H9 (cell line): ENCODE results near the gene HLA-E. TPM values are rescaled to one million over a fixed set of nuclear protein-coding genes. Genes with fewer than 3 reads are reported as not detected.

ENCODE experiments used
- DNase-seq: peaks from one replicate; pipeline ENCODE4 v3.0.0-alpha.2; 2017
- H2AFZ ChIP-seq: one replicate; pipeline ENCODE4 v1.6.1; 2013; ENCODE audit warnings: mild to moderate bottlenecking, low read length, control low read depth, moderate library complexity
- H2AK5ac ChIP-seq: 2 replicates; pipeline ENCODE4 v1.6.1; 2013; ENCODE audit warnings: low read length, control low read depth, mixed read lengths; ENCODE audit not compliant: insufficient read length
- H2BK120ac ChIP-seq: one replicate; pipeline ENCODE4 v1.6.1; 2013; ENCODE audit warnings: low read depth, mild to moderate bottlenecking, low read length, control low read depth, inconsistent platforms; ENCODE audit not compliant: poor library complexity, severe bottlenecking
- H2BK12ac ChIP-seq: 2 replicates; pipeline ENCODE4 v1.6.1; 2013; ENCODE audit warnings: low read length, control low read depth, mixed read lengths, low read depth; ENCODE audit not compliant: insufficient read length
- H2BK15ac ChIP-seq: 2 replicates; pipeline ENCODE4 v1.6.1; 2013; ENCODE audit warnings: low read depth, low read length, control low read depth
- H2BK20ac ChIP-seq: one replicate; pipeline ENCODE4 v1.6.1; 2013; ENCODE audit warnings: low read depth, mild to moderate bottlenecking, low read length, control low read depth, inconsistent platforms; ENCODE audit not compliant: poor library complexity, severe bottlenecking
- H2BK5ac ChIP-seq: 2 replicates; pipeline ENCODE4 v1.6.1; 2013; ENCODE audit warnings: low read length, control low read depth, mixed read lengths; ENCODE audit not compliant: insufficient read length
- H3K14ac ChIP-seq: 2 replicates; pipeline ENCODE4 v1.6.1; 2013; ENCODE audit warnings: low read length, control low read depth; ENCODE audit not compliant: insufficient read depth
- H3K18ac ChIP-seq: 2 replicates; pipeline ENCODE4 v1.6.1; 2013; ENCODE audit warnings: low read depth, mild to moderate bottlenecking, mixed read lengths, low read length, control low read depth; ENCODE audit not compliant: insufficient read length
- H3K23ac ChIP-seq: 2 replicates; pipeline ENCODE4 v1.6.1; 2013; ENCODE audit warnings: low read length, control low read depth, mixed read lengths, low read depth; ENCODE audit not compliant: insufficient read length
- H3K23me2 ChIP-seq: 2 replicates; pipeline ENCODE4 v1.6.1; 2013; ENCODE audit warnings: low read depth, mild to moderate bottlenecking, mixed read lengths, low read length, control low read depth; ENCODE audit not compliant: insufficient read length, poor library complexity, severe bottlenecking
- H3K27ac ChIP-seq: 2 replicates; pipeline ENCODE4 v1.5.1; 2013; ENCODE audit warnings: low read length, control low read depth, mixed read lengths, low read depth; ENCODE audit not compliant: insufficient read length
- H3K27me3 ChIP-seq: 2 replicates; pipeline ENCODE4 v1.6.1; 2013; ENCODE audit warnings: low read length, control low read depth, inconsistent platforms; ENCODE audit not compliant: insufficient read depth
- H3K4ac ChIP-seq: 2 replicates; pipeline ENCODE4 v1.6.1; 2013; ENCODE audit warnings: low read depth, mild to moderate bottlenecking, control low read depth, inconsistent platforms, low read length, moderate library complexity
- H3K4me1 ChIP-seq: 2 replicates; pipeline ENCODE4 v1.6.1; 2013; ENCODE audit warnings: low read length, control low read depth, inconsistent platforms; ENCODE audit not compliant: insufficient read depth
- H3K4me2 ChIP-seq: 2 replicates; pipeline ENCODE4 v1.6.1; 2013; ENCODE audit warnings: low read length, control low read depth, mixed read lengths; ENCODE audit not compliant: insufficient read length, insufficient read depth
- H3K56ac ChIP-seq: 2 replicates; pipeline ENCODE4 v1.6.1; 2013; ENCODE audit warnings: low read depth, mild to moderate bottlenecking, mixed read lengths, low read length, control low read depth; ENCODE audit not compliant: insufficient read length
- H3K79me1 ChIP-seq: 2 replicates; pipeline ENCODE4 v1.6.1; 2013; ENCODE audit warnings: low read depth, mild to moderate bottlenecking, moderate library complexity, low read length, control low read depth, inconsistent platforms; ENCODE audit not compliant: insufficient read depth, poor library complexity, severe bottlenecking
- H3K79me2 ChIP-seq: 2 replicates; pipeline ENCODE4 v1.6.1; 2013; ENCODE audit warnings: low read length, control low read depth, inconsistent platforms; ENCODE audit not compliant: insufficient read depth
- H3K9ac ChIP-seq: 2 replicates; pipeline ENCODE4 v1.6.1; 2013; ENCODE audit warnings: low read length, control low read depth, mixed read lengths; ENCODE audit not compliant: insufficient read length; ENCODE audit errors: extremely low read depth
- H3K9me3 ChIP-seq: one replicate; pipeline ENCODE4 v1.6.1; 2013; ENCODE audit warnings: low read depth, low read length, inconsistent platforms; ENCODE audit not compliant: control insufficient read depth
- H3T11ph ChIP-seq: one replicate; pipeline ENCODE4 v1.6.1; 2013; ENCODE audit warnings: mild to moderate bottlenecking, low read length, control low read depth, inconsistent platforms
- H4K20me1 ChIP-seq: one replicate; pipeline ENCODE4 v1.6.1; 2013; ENCODE audit not compliant: control insufficient read depth, insufficient read length, insufficient read depth
- H4K5ac ChIP-seq: 2 replicates; pipeline ENCODE4 v1.6.1; 2013; ENCODE audit warnings: low read depth, mild to moderate bottlenecking, mixed read lengths, low read length, control low read depth; ENCODE audit not compliant: insufficient read length
- H4K8ac ChIP-seq: replicated peaks from 2 replicates; pipeline ENCODE4 v1.6.1; 2013; ENCODE audit warnings: low read length, control low read depth, mixed read lengths, low read depth; ENCODE audit not compliant: insufficient read length
- H4K91ac ChIP-seq: 2 replicates; pipeline ENCODE4 v1.6.1; 2013; ENCODE audit warnings: low read depth, mild to moderate bottlenecking, moderate library complexity, mixed read lengths, low read length, control low read depth; ENCODE audit not compliant: insufficient read length
- H3K27ac Mint-ChIP-seq, 3 experiments: 2 replicates in 2 of 3; 3 replicates in 1 of 3; pipeline ENCODE4 v1.8.0; 2020 to 2021; ENCODE audit warnings: mixed read lengths in 3 of 3, mild to moderate bottlenecking in 1 of 3, moderate library complexity in 1 of 3
- H3K27me3 Mint-ChIP-seq: 2 replicates; pipeline ENCODE4 v1.8.0; 2021; ENCODE audit warnings: low read depth, mild to moderate bottlenecking, moderate library complexity, mixed read lengths
- H3K36me3 Mint-ChIP-seq, 3 experiments: 2 replicates in 2 of 3; 3 replicates in 1 of 3; pipeline ENCODE4 v1.8.0; 2020 to 2021; ENCODE audit warnings: low read depth in 3 of 3, mixed read lengths in 3 of 3; ENCODE audit not compliant: insufficient read depth in 1 of 3
- H3K4me1 Mint-ChIP-seq, 2 experiments: 2 replicates each; pipeline ENCODE4 v1.8.0; 2020; ENCODE audit warnings: mixed read lengths in 2 of 2
- H3K4me3 Mint-ChIP-seq, 2 experiments: 2 replicates in 1 of 2; 3 replicates in 1 of 2; pipeline ENCODE4 v1.8.0; 2020 to 2021; ENCODE audit warnings: mild to moderate bottlenecking in 2 of 2, mixed read lengths in 2 of 2, moderate library complexity in 1 of 2
- H3K9me3 Mint-ChIP-seq, 2 experiments: 2 replicates in 1 of 2; 3 replicates in 1 of 2; pipeline ENCODE4 v1.8.0; 2020; ENCODE audit warnings: mild to moderate bottlenecking in 2 of 2, mixed read lengths in 2 of 2, moderate library complexity in 1 of 2
- WGBS: extraction: QIAGEN DNeasy Blood & Tissue Kit; methylation state at CpG from one replicate; pipeline ENCODE4 v1.1.7; 2013; ENCODE audit warnings: missing lambda C conversion rate, low lambda C conversion rate, mixed read lengths; ENCODE audit not compliant: insufficient read length; ENCODE audit errors: extremely low coverage; 5-methylcytosine and 5-hydroxymethylcytosine counted together
- total RNA-seq: library from RNA; stranded (reverse); gene quantifications from 2 replicates; pipeline ENCODE4 v1.2.1, GENCODE V29; 2021
- TF ChIP-seq, protein P1 (sequence below): fragments of 200-600 bp; sonication (generic); conservative IDR thresholded peaks from 3 replicates; pipeline ENCODE4 v1.8.0; 2021; ENCODE audit warnings: antibody characterized with exemption, mild to moderate bottlenecking

The HLA-E gene
- total RNA-seq, 1 experiment from 2014 or later, result 28.1 TPM

DNA sequence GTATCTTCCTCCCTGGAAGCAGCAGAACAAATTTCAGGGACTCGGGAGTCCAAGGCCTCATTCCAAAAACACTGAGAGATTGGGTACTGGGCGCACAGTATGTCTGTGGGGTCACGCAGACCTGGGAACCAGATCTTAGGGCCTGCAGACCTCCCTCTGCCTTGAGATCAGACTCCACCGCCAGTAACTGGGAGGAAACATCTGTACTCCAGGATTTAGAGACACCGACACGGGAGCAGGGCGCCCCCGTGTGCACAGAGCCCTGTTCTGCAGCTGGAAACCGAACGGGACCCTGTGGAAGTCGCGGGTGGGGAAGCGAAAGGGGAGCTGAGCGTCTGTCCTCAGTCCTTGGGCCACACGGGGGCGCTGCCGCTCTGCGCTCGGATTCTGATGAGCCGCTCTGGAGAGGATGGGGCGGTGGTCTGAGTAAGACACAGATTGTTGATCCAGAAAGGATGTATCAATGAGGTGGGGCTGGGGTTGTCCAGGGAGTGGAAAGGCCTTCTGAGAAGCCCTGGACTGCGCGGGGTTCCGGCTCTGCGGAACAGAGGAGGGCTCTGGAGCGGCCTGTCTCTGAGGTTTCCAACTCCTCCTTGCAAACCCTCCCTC lies 35.7 kb upstream of the HLA-E start:
- Mint-ChIP-seq H3K27ac (no peak overlapping the region), H3K27me3 (peaks cover 93% of the 10 kb centered on the region), H3K36me3 (no peaks in the 10 kb centered on the region), H3K4me3 (peak overlapping the region in 1 of 2 experiments; percentile 52; a peak in 2 of 5 replicates), H3K9me3 (no peaks in the 10 kb centered on the region), H3K4me1 (peaks cover 0 to 5% of the 10 kb centered on the region in 2 experiments; a peak in 1 of 4 replicates)
- no CpG with 5 or more reads among the region's 26 CpGs for whole genome bisulfite sequencing
- H3K9ac ChIP-seq, result no peak overlapping the region
- H3K18ac ChIP-seq, result no peak overlapping the region
- H3K79me2 ChIP-seq, result no peaks in the 10 kb centered on the region
- H2BK5ac ChIP-seq, result no peak overlapping the region
- H3K14ac ChIP-seq, result no peak overlapping the region; the same call in 1 of the 2 replicates
- no peaks in the 10 kb centered on the region for H3K9me3 ChIP-seq
- no peak overlapping the region for H2AK5ac ChIP-seq
- H4K8ac ChIP-seq, result no peak overlapping the region
- no peak overlapping the region for H3K23ac ChIP-seq
- no peak overlapping the region for H4K91ac ChIP-seq
- H3K56ac ChIP-seq, result no peak overlapping the region
- no peak overlapping the region for H2AFZ ChIP-seq
- H2BK20ac ChIP-seq, result no peak overlapping the region
- no peak overlapping the region for H2BK12ac ChIP-seq
- no peaks in the 10 kb centered on the region for H3K4me1 ChIP-seq
- peaks cover 7% of the 10 kb centered on the region; the same call in 1 of the 2 replicates for H3K27me3 ChIP-seq
- H4K5ac ChIP-seq, result no peak overlapping the region
- H4K20me1 ChIP-seq, result no peaks in the 10 kb centered on the region
- H3T11ph ChIP-seq, result no peak overlapping the region
- TF ChIP-seq, protein P1, sequence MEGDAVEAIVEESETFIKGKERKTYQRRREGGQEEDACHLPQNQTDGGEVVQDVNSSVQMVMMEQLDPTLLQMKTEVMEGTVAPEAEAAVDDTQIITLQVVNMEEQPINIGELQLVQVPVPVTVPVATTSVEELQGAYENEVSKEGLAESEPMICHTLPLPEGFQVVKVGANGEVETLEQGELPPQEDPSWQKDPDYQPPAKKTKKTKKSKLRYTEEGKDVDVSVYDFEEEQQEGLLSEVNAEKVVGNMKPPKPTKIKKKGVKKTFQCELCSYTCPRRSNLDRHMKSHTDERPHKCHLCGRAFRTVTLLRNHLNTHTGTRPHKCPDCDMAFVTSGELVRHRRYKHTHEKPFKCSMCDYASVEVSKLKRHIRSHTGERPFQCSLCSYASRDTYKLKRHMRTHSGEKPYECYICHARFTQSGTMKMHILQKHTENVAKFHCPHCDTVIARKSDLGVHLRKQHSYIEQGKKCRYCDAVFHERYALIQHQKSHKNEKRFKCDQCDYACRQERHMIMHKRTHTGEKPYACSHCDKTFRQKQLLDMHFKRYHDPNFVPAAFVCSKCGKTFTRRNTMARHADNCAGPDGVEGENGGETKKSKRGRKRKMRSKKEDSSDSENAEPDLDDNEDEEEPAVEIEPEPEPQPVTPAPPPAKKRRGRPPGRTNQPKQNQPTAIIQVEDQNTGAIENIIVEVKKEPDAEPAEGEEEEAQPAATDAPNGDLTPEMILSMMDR, result peak; percentile 98
- no peaks in the 10 kb centered on the region for H3K23me2 ChIP-seq
- H3K27ac ChIP-seq, result no peak overlapping the region
- peak; percentile 94 for DNase-seq
- no peak overlapping the region for H2BK15ac ChIP-seq
- H3K4me2 ChIP-seq, result no peak overlapping the region
- H3K4ac ChIP-seq, result no peak overlapping the region
- H3K79me1 ChIP-seq, result no peaks in the 10 kb centered on the region
- H2BK120ac ChIP-seq, result no peak overlapping the region
